Stimulated activated CD8-positive, alpha-beta memory T cell treated with anti-CD3 and anti-CD28 coated beads, Interleukin-2, amount 100 ng/mL, for 1 hour (primary cell): Measurements from ENCODE around the gene MVK.
"Not testable (repeated sequence)": the region's sequence is repeated elsewhere in the genome, so short reads cannot be mapped to it uniquely, and the experiment has no call there.

Experiments used
- DNase-seq, 2 donors: peaks; one replicate each; pipeline ENCODE4 v3.0.0-alpha.2; 2020; ENCODE audit warnings: low read depth in 2 of 2

MVK gene

GRCh38 chr12:109590566-109590965 lies 17.0 kb downstream of the MVK start:
- no peak for DNase-seq

- no peak for DNase-seq
Measured at GRCh38 chr12:109591041-109591440, 17.4 kb downstream of the MVK start.

GRCh38 chr12:109592195-109592904 lies 18.8 kb downstream of the MVK start:
- DNase-seq, result no peak

GRCh38 chr12:109592905-109593272 lies 19.3 kb downstream of the MVK start:
- DNase-seq, result no peak

- DNase-seq, result no peak
Measured at GRCh38 chr12:109594556-109595317, 21.1 kb downstream of the MVK start.

- no peak for DNase-seq
Measured at GRCh38 chr12:109595321-109595902, 21.8 kb downstream of the MVK start.

- DNase-seq, result no peak
Measured at GRCh38 chr12:109596418-109597244, 23.0 kb downstream of the MVK start.

- no peak for DNase-seq
Measured at GRCh38 chr12:109597414-109597794, 23.8 kb downstream of the MVK start.

- DNase-seq, result peak; percentile 22 to 36
Measured at GRCh38 chr12:109597795-109598427, 24.3 kb downstream of the MVK start.

- no peak for DNase-seq
Measured at GRCh38 chr12:109598428-109598854, 24.8 kb downstream of the MVK start.

GRCh38 chr12:109599087-109599486 lies 25.5 kb downstream of the MVK start:
- DNase-seq, result no peak

GRCh38 chr12:109600481-109600880 lies 26.9 kb downstream of the MVK start:
- DNase-seq, result no peak

- DNase-seq, result no peak
Measured at GRCh38 chr12:109600995-109601394, 27.4 kb downstream of the MVK start.

- DNase-seq, result no peak
Measured at GRCh38 chr12:109601557-109601956, 28.0 kb downstream of the MVK start.

GRCh38 chr12:109602132-109602531 lies 28.5 kb downstream of the MVK start:
- not testable (repeated sequence) for DNase-seq

GRCh38 chr12:109604132-109604585 lies 30.6 kb downstream of the MVK start:
- no peak for DNase-seq

GRCh38 chr12:109605016-109605415 lies 31.4 kb downstream of the MVK start:
- no peak for DNase-seq

- no peak for DNase-seq
Measured at GRCh38 chr12:109605599-109606228, 32.1 kb downstream of the MVK start.

GRCh38 chr12:109606320-109607028 lies 32.9 kb downstream of the MVK start:
- DNase-seq, result no peak

GRCh38 chr12:109607618-109608017 lies 34.0 kb downstream of the MVK start:
- no peak for DNase-seq
